ENCODE data around the gene NECAB2.

Gene NECAB2

DNA sequence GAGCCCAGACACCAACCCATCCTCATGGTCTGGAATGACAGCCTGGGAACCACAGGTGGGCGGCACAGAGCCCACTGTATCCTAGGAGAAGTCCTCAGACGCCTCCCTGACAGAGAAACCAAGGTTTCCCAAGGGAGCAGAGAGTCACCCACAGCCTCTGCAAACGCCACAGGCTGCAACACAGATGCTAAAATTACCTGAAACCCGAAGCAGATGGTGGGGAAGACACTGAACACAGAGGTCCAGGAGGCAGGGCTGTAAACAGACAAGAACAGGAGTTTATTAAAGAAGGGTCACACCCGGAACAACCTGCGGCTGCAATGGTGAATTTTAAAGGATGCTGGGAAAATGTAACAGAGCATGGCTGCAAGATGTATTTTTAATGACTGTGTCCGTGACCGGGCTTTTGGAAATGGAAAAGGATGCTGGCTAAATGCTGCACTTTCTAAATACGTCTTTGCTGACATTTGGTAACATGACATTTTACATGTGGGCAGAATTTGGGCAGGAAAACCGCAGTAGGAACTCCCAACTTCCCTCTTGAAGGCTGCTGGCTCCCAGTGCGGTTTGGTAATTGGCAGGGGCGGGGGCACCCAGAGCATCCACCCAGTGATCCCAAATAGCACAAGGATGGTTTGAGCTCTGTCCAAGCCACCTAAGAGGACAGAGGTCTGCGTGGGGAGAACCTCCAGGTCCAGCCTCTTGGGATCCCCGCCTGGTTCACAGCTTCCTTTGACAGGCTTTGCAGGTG is 61.4 kb downstream of the NECAB2 start:
- no peak for DNase-seq

DNA sequence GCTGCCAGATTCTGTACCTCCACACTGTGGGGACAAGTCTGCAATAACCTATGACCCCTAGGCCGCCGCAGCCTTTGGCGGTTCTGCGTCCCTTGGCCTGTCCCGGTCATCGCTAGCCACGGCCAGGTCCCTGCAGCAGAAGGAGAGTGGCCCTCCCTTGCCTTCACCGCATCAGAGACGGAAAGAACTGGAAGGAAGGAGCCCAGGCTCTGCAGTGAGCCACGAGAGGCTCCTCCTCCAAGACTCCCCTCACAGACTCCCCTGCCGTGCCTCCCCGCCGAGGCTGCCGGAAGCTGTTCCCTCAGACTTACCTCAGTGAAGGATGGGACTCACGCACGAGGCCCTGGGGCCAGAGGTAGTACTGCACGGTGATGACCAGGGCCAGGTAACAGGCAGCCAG is 63.5 kb downstream of the NECAB2 start:
- no peak for DNase-seq

DNA sequence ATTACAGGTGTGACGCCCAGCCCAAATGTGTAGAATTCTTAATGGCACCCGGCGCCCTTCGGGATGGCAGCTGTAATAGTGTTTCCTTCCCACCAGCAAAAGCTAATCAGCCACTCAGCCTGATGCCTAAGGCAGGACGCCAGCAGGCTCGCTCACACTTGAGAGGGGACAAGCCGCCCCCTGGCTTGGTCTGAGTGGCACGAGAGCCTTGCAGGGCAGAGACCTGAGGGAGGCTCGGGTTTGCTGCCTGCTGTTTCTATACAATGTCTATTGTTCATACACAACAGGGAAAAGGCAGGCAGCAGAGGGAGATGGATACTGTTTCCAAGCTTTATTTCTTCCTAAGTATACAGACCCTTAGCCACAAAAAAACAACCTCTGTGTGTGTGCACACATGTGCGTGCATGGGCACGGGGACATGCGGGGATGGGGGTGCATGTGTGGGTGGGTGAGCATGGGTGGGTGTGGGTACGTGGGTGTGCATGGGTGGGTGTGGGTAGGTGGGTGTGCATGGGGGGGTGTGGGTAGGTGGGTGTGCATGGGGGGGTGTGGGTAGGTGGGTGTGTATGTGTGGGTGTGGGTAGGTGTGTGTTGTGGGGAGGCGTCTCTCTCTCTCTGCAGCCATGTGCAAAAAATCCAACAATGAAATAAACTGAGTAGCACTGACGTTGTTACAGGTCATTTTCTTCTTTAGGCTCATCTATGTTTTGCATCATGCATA is 64.6 kb downstream of the NECAB2 start:
- no peak for DNase-seq

DNA sequence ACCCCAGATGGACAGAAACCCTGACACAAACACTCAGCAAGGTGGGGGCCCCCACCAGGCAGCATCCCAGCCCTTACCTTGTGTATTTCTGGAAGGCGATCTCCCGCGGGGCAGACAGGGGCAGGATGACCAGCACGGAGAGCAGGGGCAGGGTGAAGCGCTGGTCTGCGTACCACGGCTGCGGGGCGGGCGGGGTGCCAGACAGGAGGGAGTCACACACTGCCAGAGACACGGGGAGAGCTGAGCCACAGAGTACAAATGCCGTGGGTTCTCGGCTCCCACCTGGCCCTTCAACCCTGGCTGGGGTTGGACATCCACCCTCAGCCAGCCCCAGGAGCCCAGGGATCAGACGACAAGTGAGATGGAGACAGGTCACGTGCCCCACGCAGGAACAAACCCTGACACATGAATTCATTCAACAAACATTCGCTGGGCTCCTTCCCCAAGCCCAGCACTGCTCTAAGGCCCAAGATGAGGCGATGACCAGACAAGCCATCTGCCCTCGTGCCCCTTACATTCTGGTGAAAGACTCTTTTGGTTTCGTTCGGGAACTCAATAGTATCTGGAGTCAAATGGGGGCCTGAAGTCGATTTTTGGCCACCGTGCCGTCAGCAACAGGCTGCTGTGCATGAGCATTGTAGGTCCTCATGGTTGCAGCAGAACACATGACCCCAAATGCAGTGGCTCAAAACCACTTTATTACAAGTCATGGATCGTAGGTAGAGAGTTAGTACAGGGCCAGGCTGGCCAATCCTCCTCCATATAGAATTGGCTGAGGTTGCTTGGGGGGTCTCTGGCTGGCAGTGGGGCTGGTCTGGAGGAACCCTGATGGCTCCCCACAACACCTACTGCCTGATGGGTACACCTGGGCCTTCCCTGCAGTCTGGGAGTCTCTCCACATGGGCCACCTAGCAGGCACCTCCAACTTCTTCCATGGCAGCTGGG is 65.5 kb downstream of the NECAB2 start:
- DNase-seq = no peak

DNA sequence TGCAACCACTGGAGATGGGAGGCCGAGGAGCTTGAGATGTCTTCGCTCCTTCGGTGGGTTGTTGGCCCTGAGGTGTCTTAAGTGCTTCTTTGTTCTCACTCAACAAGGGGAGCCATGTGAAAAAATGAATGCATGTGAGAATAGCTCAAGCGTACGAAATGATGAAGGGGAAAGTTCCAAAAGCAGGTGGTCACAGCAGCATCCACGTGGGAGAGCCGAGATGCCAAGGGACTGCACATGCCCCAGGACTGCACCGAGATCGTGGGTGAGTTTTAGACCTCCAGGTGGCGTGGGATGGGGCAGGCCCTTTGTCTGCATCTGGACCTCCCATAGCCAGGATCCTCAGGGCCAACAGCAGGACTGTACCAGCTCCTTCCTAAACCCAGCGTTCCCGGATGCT is 66.5 kb downstream of the NECAB2 start:
- no peak for DNase-seq

DNA sequence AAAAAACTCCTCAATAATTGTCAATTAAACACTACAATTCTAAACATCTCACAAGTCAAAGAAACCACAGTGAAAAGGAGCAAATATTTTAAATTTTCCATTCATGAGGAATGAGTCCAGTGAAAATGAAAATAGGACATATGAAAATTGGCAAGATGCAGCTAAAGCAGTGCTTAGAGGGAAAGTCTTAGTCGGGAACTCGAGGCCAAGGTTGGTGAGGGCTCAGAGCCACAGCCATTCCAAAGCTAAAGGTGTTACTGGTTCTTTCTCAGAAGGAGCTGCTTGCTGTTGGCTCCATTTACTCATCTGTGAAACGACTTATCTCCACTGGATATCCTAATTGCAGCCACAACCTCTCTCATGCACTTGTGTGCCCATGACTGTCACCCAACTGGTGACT is 68.1 kb downstream of the NECAB2 start:
- DNase-seq = no peak

DNA sequence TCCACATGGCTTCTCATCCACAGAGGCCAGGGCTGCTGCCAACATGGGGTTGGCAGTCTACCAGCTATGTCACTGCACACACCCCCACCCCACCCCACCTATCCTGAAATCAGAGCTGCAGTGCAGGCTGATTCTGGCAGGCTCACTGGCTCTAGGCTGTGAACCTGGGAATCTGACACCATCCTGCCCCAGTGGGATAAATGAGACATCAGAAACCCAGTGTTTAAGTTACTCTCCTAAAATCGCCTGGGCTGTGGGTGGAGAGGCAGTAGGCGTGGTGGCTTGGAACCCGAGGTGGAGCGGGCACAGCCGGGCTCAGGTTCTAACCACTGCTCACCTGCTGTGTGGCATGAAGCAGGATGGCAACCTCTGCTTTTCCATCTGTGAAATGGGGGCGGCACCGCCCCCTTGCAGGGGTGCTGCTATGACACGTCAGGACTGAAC is 69.0 kb downstream of the NECAB2 start:
- DNase-seq = no peak

DNA sequence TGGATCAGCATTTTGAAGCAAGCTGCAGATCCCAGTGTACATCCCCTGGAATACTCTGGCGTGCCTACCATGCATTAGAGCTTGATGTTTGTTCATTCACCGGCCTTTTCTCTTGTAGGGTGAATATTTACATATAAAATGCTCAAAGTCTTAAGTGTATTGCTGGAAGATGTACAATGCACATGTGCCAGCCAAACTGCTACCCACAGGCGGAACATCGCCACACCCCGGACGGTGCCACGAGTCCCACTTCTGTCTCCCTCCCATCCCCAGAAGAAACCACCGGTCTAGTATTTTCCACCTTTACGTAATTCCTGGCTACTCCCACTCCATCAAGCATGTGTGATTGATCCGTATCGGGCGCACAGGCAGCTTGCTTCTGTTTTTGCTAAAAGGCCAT is 70.4 kb downstream of the NECAB2 start:
- DNase-seq = no peak

DNA sequence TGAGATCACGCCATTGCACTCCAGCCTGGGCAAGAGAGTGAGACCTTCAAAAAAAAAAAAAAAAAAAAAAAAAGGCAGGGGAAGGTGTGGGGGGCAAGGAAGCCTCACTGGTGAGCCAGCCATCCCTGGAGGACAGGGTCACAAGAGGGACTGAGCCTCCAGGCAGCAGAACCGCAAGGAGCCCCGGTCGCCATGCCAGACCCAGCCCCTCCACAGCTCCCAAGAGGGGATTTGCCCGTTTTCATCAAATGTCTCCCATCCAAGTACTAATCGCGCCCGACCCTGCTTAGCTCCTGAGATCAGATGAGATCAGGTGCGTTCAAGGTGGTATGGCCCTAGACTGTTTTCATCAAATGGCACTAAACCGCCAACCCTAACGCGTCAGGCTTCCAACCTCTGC is 71.7 kb downstream of the NECAB2 start:
- DNase-seq = no peak

DNA sequence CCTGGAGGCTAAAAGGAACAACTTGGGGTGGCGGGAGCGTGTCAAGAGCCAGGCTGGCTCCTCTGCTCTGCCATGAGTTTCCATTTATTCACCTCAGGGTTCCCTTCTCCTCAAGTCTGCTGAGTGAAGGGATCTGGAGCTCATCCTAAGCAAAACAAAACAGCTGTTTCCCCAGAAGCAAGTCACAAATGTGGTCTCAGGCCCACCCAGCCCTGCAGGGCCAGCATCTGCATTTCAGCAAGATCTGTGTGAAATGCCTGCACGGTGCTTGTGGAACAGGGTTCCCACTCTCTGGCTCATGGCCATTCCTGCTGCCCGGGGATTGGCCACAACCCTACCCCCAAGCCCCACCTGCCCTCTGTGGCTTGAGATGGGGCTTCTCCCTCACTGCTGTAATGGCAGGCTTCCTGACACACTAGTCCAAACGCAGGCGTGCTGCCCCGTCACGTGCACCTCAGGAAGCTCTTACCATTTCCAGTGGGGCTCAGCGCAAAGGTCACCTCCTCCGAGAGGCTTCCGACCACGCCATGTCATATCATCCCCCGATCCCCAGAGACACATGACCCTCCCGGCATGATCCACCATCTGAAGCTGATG is 72.3 kb downstream of the NECAB2 start:
- no peak for DNase-seq

DNA sequence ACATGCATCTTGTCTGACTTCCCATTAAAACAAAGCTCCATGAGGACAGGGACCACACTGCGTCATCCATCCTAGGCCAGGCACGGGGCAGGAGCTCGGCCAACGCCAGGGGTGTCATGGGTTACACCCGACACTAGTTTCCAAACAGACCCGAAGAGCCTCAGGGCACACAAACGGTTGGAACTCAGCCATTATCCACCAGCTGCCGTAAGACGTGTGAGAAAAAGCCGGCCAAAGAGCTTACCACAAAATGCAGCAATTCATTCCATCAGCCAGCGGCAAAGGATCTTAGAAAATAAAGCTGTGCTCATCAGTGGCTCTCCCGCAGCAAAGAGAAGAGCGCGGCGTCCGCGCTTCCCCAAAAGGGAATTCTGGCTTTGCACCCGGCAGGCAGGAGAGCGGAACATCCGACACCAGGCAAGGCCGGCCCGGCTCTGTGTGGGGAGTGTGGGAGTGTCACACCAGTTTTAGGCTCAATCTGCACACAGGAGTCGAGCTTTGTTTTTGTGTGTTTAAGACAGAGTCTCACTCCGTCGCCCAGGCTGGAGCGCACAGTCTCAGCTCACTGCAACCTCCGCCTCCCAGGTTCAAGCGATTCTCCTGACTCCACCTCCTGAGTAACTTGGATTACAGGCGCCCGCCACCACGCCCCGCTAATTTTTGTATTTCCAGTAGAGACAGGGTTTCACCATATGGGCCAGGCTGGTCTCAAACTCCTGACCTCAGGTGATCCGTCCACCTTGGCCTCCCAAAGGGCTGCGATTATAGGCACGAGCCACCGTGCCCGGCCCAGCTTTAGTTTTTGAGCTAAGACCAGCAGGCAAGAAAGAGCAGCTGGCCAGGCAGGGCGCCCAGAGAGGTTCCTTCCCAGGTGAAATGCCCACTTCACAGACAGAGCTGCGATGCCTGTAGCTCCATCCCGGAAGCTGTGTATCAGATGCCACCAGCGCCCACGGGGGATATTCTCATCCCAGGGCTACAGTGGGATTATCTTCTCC is 73.1 kb downstream of the NECAB2 start:
- DNase-seq = no peak

DNA sequence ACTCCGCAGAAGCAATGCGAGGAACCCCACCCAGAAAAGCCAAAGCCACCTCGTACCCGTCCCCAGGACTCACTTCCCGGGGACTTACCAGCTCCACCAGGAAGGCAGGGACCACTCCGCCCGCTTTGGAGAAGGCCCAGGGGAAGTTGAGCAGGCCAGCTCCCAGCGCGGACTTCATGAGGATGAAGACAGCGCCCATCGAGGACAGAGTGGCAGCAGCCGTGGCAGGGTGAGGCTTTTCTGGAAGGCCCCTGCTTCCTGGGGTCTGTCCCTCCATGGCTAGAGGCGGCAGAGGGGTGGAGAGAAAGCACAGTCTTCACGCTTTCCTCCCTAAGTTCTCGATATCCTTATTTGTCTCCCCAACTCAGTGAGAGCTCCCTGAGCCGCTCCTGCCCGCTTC is 73.8 kb downstream of the NECAB2 start:
- no peak for DNase-seq

DNA sequence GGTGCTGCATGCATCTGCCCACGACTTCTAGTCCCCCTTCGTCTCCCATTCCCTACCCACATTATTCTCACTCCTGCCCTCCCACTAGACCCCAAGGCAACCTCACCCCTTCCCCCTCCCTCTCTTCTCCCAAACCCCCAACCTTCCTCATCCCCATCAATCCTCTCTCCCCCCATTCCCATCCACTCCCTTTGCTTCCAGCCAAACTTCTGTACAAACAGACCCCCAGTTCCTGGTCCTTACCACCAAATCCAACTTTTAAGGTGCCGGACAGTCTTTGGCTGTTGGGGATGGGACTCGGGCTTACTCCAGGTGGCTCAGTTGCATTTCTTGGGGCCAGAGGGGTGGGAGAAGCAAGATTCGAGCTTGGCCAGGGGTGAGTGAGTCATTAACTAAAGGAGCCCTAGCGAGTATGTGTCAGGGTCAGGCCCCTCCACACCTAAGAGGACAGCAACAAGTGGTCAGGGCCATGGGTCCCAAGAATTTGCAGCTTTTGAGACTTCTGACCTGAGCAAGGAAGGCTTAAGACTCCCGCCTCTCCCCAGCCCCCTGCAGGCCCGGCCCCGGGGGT is 74.3 kb downstream of the NECAB2 start, which contains the start of gene SLC38A8:
TSS of gene SLC38A8 (minus strand) at position 488 of the 571 bp plus-strand sequence. CDS start 638 bp downstream, outside the sequence.
- DNase-seq = no peak

DNA sequence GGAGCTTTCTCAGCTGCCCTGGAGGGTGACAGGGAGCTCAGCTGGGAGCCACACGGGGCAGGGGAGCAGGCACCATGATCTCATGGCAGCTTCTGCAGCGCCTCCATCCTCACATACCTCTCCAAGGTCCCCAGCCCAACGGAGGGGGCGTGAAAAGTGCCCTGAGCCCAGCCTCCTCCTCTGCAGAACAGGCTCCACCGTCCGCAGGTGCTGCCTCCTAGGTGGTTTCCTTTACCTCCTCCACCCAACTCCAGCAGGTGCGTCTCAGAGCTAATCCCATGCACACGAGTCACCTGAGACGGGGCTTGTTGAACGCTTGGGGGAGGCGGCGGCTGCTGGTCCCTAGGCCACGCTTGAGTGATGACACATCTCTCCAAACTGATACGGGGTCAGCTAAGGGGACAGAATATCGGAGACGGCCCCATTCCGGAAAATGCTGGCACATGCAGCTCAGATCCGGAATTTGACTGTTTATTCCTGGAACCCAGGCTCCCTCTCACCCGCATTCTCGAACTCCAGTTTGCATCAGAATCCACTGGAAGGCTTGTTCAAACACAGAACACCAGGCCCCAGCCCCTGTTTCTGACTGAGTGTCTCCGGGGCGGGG is 74.9 kb downstream of the NECAB2 start:
- DNase-seq = no peak

DNA sequence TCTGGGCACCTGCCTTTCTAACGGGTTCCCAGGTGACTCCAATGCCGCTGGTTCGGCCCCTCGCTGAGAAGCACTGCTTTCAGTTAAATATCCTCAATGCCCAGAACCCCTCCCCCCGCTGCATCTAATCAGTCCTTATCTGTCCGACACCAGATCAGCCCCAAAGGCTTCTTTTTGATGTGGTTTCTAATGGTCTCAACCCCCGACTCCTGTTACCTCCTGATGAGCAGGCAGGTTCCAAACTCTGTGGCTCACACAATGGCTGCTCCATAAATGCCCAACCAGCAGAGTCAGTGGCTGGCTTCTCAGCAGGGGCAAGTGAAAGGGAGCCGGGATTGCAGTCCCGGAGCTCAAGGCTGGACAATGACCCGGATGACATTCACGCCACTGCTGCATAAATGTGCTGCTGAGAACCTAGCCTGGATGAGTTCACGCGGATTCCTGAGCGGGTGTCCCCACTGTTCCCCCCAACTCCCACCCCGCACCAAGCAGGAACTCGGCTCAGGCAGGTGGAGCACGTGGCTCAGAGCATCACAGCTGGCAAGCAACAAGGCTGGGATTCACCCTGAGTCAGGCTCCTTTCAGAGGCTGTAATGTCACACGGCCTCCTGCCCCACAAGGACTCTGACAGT is 75.6 kb downstream of the NECAB2 start:
- DNase-seq = no peak

DNA sequence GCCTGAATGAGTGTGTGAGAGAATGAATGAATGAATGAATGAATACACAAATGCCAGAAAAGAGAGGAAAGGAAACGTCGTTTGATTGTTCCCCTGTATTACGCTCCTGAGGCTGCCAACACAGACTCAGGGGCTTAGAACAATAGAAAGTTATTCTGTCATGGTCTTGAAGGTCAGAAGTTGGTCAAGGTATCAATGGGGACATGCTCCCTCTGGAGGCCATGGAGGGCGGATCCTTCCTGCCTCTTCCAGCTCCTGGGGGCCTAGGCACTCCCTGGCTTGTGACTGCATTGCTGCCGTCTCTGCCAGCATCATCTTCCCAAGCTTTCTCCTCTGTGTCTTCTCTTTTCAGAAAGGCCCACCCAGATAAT is 76.1 kb downstream of the NECAB2 start:
- DNase-seq = no peak

DNA sequence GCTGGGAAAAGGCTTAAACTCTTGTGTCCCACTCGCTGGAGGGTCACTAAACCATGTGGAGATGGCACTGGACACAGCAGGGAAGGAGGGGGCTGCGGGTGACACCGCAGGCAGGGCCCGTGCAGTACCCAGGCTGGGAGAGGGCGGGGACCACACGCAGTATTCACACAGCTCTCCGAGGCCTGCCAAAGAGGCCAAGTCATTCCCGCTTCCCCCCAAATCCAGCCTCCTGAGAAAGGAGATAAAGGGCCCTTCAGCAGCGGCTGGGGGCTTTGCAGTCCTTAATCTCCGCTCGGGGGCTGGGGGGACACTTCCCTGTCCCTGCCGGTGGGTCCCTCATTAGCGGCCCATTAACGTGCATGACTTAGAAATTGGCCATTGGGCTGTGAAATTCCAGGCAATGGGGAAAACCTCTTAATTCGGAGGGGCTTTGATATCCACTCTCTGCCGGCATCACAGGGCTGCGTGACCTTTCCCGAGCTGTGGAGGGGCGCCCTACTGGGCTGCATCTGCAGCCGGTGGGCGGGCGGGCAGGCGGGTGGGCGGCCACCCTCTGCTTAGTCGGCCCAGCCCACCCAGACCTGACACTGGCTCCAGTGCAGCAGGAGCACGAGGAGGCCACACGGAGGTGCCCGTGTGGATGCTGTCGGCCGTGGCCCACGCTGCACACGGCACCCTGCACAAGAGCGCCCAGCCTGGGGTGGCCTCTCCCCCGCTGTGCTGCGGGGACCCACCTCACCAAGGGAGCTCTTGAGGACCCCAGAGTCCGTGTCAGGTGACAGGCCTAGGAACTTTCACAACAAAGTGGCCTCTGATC is 77.2 kb downstream of the NECAB2 start:
- no peak for DNase-seq

DNA sequence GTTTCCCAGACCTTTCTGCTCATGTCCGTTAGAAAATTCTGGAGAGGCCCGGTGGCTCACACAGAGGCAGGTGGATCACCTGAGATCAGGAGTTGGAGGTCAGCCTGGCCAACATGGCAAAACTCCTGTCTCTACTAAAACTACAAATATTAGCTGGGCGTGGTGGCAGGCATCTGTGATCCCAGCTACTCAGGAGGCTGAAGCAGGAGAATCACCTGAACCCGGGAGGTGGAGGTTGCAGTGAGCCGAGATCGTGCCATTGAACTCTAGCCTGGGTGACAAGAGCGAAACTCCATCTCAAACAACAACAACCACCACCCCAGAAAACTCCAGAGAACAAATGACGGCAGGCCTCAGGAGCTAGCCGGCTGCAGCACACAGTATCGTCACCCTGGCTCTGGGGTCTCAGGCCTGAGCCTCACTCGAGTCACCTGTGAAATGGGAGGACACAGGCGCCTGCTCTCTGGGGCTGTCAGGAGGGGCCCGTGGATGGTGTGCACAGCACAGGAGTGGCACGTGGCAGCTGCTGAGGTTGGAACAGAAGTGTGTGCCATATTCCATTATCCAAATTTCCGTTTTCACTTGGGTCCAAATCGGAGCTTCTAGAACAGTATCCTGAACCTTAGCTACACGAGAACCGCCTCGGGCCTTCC is 77.9 kb downstream of the NECAB2 start:
- DNase-seq = no peak

DNA sequence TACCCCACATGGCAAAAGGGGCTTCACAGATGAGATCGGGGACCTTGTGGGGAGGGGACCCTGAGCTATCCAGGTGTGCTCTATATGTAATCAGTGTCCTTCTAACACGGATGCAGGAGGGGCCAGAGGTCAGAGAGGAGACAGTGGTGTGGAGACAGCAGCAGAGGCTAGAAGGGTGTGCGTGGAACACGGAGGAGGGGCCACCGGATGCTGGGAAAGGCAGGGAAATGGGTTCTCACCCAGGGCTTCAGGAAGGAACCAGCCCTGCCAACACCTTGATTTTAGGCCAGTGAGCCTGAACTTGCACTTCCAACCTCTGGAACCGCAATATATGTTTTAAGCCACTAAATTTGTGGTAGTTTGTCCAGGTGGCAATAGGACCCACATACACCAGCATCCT is 79.2 kb downstream of the NECAB2 start:
- no peak for DNase-seq
